ENCODE results near the gene SEMA7A.
"Not testable (repeated sequence)": the region's sequence is repeated elsewhere in the genome, so short reads cannot be mapped to it uniquely, and the experiment has no call there.

Gene SEMA7A

DNA sequence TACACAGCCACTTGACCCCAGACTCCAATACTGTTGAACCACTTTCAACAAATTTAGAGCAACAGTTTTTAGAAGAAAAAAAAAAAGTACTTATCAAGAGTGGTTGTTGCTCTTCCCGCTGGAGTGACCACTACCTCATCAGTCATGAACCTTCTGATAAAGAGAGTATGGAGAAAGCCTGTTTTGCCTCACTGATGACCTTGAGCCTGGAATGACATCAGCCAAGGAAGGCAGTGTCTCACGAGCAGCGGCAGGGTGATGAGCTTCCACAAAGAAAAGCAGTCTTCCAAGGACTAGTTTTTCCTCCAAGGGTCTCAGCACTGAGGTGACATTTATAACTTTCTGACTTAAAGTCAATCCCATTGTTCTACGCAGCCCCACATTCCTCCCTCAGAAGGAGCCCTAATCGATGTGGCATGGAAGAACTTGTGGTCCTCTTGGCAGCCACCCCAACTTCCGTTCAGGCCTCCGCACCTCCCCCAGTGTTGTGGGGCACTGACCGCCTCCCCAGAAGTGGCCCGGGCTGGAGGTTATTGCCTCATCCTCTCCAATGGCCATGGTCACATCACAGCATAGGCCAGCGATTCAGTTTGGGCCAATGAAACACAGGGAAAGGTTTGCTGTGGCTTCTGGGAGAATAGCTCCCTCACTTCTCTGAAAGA is 64.5 kb downstream of the SEMA7A start:
- DNase-seq: no peak

DNA sequence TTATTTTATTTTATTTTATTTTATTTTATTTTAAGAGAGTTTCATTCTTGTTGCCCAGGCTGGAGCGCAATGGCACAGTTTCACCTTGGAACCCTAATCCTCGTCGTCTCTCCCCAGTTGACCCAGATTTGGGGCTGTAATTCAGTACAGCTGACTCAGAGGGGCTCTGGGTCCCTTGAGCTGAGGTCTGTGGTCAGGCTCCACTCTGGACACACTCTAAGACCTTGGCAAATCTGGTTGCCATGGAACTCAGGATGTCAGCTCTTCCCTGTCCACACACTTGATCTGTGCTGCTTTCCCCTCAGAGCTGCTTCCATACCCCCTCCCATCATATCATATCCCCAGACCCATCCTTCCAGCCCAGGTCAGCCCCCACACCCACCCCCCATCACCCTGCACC is 65.6 kb downstream of the SEMA7A start:
- no peak for DNase-seq

DNA sequence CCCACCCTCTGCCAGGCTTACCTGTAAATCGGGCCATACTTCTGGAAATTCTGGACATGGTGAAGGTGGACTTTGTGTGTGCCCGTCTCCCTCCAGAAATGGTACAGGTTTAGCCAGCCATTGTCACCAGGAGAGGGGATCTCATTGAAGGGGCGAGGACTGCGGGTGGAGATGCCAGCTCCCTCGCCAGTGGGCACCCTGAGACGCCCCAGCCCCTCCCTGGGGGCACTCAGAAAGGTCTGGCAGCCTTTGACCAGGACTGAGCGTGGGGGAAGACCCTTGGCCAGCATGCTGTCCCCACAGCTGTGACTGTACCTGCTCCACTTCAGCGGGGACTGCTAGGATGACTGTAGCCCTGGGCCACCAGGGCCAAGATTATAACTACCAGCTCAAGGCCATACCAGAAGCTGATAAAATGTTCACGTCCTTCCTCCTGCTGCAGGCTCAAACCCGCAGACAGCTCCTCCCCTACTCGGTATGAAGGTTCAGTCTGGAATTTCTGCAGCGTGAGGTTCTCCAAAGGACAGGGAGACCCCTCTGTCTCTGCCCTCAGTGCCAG is 66.4 kb downstream of the SEMA7A start, which contains the start of gene CYP11A1:
Gene CYP11A1, minus strand, starts transcription at position 351 of the 559 bp plus-strand sequence. Its CDS starts 61 bp downstream, at position 290.
- DNase-seq: no peak

DNA sequence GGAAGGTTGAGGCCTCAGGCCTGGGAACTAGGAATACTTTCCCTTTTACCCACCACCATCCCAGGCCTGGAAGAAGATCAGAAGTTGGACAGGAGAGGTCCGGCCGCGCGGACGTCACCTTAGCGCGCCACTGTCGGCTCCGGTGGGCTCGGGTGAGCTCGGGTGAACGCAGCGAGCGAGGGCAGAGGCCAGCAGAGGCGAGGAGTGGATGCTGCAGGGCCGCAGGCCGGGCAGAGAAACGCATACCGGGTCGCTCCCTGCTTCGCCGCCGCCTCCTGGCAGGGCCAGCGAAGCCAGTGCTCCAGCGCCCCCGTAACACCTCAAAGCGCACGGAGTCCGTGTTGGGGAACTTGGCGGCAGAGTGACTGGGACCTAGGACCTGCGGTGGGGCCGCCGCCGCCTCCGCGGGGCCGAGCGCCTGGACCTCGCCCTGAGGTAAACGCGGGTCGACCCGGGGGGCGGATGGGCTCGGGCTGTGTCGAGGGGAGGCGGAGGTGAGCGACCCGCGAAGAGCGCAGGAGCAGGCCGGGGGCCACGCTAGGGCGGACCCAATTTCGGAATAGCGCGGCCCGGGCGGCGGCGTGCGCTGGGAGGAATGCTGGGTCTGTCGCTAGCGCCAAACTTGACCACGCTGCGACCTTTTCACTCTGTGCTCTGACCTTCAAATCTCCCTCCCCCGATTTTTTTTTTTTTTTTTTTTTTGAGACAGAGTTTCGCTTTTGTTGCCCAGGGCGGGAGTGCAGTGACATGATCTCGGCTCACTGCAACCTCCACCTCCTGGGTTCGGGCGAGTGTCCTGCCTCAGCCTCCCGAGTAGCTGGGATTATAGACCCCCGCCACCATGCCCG is 67.9 kb downstream of the SEMA7A start:
- no peak for DNase-seq

DNA sequence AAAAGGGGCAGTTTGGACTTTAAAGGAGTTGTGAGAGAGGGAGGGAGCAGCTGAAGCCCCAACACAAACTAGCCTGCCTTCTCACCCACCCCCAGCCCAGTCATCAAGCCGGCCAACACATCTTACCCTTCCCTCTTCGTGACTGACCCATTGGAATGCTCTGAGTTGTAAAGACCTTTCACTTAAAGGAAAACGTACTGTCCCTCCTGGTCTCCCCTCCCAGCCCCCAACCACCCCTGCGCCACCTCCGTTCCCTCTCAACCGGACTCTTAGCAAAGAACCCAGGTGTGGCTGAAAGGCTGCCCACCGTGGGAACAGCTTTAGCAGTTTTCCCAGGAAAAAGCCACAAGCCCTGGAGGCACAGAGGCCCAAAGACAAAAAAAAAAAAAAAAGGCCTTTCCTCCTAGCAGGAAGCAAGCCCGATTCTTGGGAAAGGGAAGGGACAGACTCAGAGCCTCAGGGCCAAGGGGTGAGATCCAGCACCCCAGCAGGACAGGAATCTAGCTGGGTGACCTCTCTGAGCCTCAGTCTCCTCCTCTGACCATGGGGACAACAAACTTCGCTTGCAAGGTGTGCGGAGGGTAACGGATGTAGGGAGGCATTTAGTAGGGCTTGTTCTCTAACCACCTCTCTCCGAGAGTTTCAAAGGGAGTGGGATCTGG is 68.7 kb downstream of the SEMA7A start:
- no peak for DNase-seq

DNA sequence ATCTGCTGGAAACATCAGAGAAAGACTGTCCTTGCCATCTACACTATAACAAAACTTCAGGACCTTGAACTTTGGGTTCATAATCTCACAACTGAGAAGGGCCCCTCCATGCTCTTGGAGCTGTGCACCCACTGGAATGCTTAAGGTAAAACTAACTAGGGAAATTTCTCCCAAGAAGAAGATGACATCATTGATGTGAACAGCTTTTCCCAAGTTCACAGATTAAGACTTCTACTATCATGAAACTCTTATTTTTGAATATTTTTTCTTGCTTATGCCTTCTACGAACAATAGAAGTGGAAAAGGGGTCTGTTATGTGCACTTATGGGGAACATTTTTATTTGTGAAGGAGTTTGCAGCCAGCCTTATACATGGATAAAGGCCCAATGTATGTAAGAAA is 71.3 kb downstream of the SEMA7A start:
- no peak for DNase-seq

DNA sequence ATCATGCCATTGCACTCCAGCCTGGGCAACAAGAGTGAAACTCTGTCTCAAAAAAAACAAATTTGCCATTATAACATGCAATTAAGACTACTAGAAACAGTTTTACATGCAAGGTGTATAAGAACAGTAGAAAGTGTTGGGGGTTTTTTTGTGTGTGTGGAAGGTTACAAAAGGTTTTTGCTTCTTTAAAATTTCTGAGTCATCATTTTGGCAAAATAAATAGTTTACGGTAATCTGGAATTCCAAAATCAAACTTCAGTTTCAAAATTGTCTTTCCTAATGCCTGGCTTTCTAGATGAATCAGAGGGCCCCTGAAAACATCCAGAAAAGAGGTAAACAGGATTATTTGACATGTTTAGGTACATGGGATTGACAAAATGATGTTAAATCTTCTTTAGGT is 72.9 kb downstream of the SEMA7A start:
- DNase-seq: not testable (repeated sequence)

DNA sequence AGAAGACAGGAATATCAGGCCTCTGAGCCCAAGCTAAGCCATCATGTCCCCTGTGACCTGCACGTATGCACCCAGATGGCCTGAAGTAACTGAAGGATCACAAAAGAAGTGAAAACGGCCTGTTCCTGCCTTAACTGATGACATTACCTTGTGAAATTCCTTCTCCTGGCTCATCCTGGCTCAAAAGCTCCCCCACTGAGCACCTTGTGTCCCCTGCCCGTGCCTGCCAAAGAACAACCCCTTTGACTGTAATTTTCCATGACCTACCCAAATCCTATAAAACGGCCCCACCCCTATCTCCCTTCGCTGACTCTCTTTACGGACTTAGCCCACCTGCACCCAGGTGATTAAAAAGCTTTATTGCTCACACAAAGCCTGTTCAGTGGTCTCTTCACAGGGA is 74.4 kb downstream of the SEMA7A start:
- not testable (repeated sequence) for DNase-seq

All from DMS79 (cell line).